ENCODE data around the gene CHGA.

Gene CHGA

GRCh38 chr14:92880851-92881250, 42.1 kb upstream of the CHGA start:
- peak overlapping the region; percentile 72 for H3K27ac ChIP-seq
- H3K9me3 ChIP-seq (ENCODE audit: control insufficient read depth, low read length), result no peaks in the 10 kb centered on the region
- H3K4me2 ChIP-seq (ENCODE audit: low read length), result peak overlapping the region; percentile 11
- H3K79me2 ChIP-seq, result no peaks in the 10 kb centered on the region
- peak overlapping the region; percentile 59 for H2AFZ ChIP-seq
- no peak overlapping the region for H3K9ac ChIP-seq
- H3K4me3 ChIP-seq (ENCODE audit: low read depth, low read length), result no peak overlapping the region
- peak; percentile 76 for TF ChIP-seq CTCF (IDR thresholded peaks at IDR 0.05)
- H3K27me3 ChIP-seq (ENCODE audit: control insufficient read depth, insufficient read depth, low read length), result no peaks in the 10 kb centered on the region
- peaks cover 8% of the 10 kb centered on the region for H3K4me1 ChIP-seq
- no peaks in the 10 kb centered on the region for H3K36me3 ChIP-seq (ENCODE audit: control insufficient read depth, insufficient read depth, low read length)

- Histone ChIP-seq H3K4me3 (ENCODE audit: low read depth, low read length) (no peak overlapping the region), H3K27me3 (ENCODE audit: control insufficient read depth, insufficient read depth, low read length) (no peaks in the 10 kb centered on the region), H3K36me3 (ENCODE audit: control insufficient read depth, insufficient read depth, low read length) (no peaks in the 10 kb centered on the region), H3K9me3 (ENCODE audit: control insufficient read depth, low read length) (no peaks in the 10 kb centered on the region), H3K9ac (no peak overlapping the region), H3K79me2 (peaks cover 5% of the 10 kb centered on the region), H3K4me2 (ENCODE audit: low read length) (no peak overlapping the region), H2AFZ (no peak overlapping the region), H3K27ac (peak overlapping the region; percentile 100), H3K4me1 (peaks cover 23% of the 10 kb centered on the region)
- no peak for TF ChIP-seq CTCF (IDR thresholded peaks at IDR 0.05)
Observed at GRCh38 chr14:92883066-92883465, 39.9 kb upstream of the CHGA start.

- TF ChIP-seq CTCF (IDR thresholded peaks at IDR 0.05), result no peak
- H3K9ac ChIP-seq, result peak overlapping the region; percentile 55
- H3K4me3 ChIP-seq (ENCODE audit: low read depth, low read length), result peak overlapping the region; percentile 1
- no peaks in the 10 kb centered on the region for H3K9me3 ChIP-seq (ENCODE audit: control insufficient read depth, low read length)
- H3K27ac ChIP-seq, result peak overlapping the region; percentile 100
- H3K4me2 ChIP-seq (ENCODE audit: low read length), result peak overlapping the region; percentile 1
- H3K27me3 ChIP-seq (ENCODE audit: control insufficient read depth, insufficient read depth, low read length), result no peaks in the 10 kb centered on the region
- peaks cover 35% of the 10 kb centered on the region for H3K4me1 ChIP-seq
- H2AFZ ChIP-seq, result no peak overlapping the region
- peaks cover 16% of the 10 kb centered on the region for H3K79me2 ChIP-seq
- H3K36me3 ChIP-seq (ENCODE audit: control insufficient read depth, insufficient read depth, low read length), result no peaks in the 10 kb centered on the region
Observed at GRCh38 chr14:92884410-92884809, 38.5 kb upstream of the CHGA start.

- Histone ChIP-seq H3K27me3 (ENCODE audit: control insufficient read depth, insufficient read depth, low read length) (no peaks in the 10 kb centered on the region), H3K27ac (peak overlapping the region; percentile 100), H3K9ac (peak overlapping the region; percentile 55), H3K9me3 (ENCODE audit: control insufficient read depth, low read length) (no peaks in the 10 kb centered on the region), H3K79me2 (peaks cover 22% of the 10 kb centered on the region), H3K4me1 (peaks cover 40% of the 10 kb centered on the region), H3K4me3 (ENCODE audit: low read depth, low read length) (peak overlapping the region; percentile 24), H3K4me2 (ENCODE audit: low read length) (peak overlapping the region; percentile 58), H2AFZ (no peak overlapping the region), H3K36me3 (ENCODE audit: control insufficient read depth, insufficient read depth, low read length) (no peaks in the 10 kb centered on the region)
- TF ChIP-seq CTCF (IDR thresholded peaks at IDR 0.05), result peak; percentile 39
Observed at GRCh38 chr14:92885279-92886061, 37.5 kb upstream of the CHGA start.

GRCh38 chr14:92886337-92886736, 36.6 kb upstream of the CHGA start:
- Histone ChIP-seq H3K4me3 (ENCODE audit: low read depth, low read length) (peak overlapping the region; percentile 24), H3K79me2 (peaks cover 26% of the 10 kb centered on the region), H3K27ac (peak overlapping the region; percentile 100)

More at GRCh38 chr14:92886337-92886736, 36.6 kb upstream of the CHGA start:
- Histone ChIP-seq H3K36me3 (ENCODE audit: control insufficient read depth, insufficient read depth, low read length) (no peaks in the 10 kb centered on the region), H3K4me1 (peaks cover 47% of the 10 kb centered on the region), H3K27me3 (ENCODE audit: control insufficient read depth, insufficient read depth, low read length) (no peaks in the 10 kb centered on the region), H3K4me2 (ENCODE audit: low read length) (peak overlapping the region; percentile 58), H3K9me3 (ENCODE audit: control insufficient read depth, low read length) (no peaks in the 10 kb centered on the region), H2AFZ (peak overlapping the region; percentile 52), H3K9ac (no peak overlapping the region)
- no peak for TF ChIP-seq CTCF (IDR thresholded peaks at IDR 0.05)

Measured in parathyroid adenoma (tissue), 2 donors.